SH-SY5Y (cell line): Measurements from ENCODE around the gene CYB5A.

Experiments
- GATA2 ChIP-seq: IDR thresholded peaks from 2 replicates; pipeline ENCODE4 v1.6.1; 2011; ENCODE audit warnings: mild to moderate bottlenecking, low read depth, low read length
- GATA3 ChIP-seq: IDR thresholded peaks from 2 replicates; pipeline ENCODE4 v1.6.1; 2011; ENCODE audit warnings: low read depth, mild to moderate bottlenecking, low read length, moderate library complexity

DNA sequence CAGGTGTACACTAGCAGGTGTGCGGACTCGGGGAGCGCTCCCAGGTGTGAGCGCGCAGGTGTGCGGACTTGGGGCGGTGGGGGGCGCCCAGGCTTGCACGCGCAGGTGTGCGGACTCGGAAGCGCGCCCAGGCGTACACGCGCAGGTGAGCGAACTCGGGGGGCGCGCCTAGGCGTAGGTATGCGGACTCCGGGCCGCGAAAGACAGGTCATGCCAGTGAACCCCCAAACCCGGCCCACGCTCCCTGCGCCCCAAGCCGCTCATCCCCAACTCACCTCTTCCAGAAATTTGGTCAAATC lies 342 bp downstream of the CYB5A start:
- TF ChIP-seq GATA2 = no peak
- no peak for TF ChIP-seq GATA3
